HG02678 (cell line): ENCODE data around the gene PYROXD2.

Experiments used
- ATAC-seq: cut with Tn5 transposase; IDR thresholded peaks from one replicate; pipeline ENCODE4 v1.9.1; 2021; ENCODE audit warnings: mild to moderate bottlenecking, moderate library complexity; ENCODE audit not compliant: unreplicated experiment

The PYROXD2 gene

DNA sequence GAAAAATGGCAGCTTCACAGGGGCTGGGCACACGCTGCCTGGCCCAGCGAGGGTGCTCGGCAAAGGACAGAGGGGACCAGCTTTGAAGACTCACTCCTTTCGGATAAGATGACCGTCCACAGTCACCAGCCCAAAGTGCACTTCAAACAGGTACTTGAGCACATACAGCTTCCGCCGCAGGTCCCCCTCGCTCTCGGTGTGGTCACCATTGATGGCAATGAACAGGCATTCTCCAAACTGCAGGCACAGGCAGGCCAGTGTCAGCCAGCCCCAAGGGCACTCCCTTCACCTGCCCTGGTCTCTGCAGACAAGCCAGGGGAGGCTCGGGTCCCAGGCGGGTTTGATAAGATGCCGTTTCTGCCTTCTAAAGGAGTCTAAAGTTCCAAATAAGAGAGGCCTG is 20.2 kb upstream of the PYROXD2 start:
- no peak for ATAC-seq

- no peak for ATAC-seq
Measured at GRCh38 chr10:98433881-98434732, 19.1 kb upstream of the PYROXD2 start.

DNA sequence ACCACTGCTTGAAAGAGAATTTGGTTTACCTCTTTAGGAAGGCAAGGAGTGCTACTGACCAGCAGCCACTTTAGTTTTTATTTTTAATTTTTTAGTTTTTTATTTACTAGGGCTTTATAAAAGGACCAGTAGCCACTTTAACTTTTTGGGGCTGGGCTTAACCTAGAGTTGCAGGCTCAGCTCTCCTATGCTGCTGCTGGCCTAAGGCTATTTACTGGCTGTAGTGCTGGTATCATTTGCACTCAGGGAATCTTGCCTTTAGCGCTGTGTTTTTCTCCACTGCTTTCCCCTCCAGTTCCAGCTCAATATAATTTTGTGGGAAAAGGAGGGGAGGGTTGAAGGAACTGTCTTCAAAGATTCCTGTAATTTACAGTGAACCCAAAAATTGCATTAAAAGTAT is 18.4 kb upstream of the PYROXD2 start:
- no peak for ATAC-seq

DNA sequence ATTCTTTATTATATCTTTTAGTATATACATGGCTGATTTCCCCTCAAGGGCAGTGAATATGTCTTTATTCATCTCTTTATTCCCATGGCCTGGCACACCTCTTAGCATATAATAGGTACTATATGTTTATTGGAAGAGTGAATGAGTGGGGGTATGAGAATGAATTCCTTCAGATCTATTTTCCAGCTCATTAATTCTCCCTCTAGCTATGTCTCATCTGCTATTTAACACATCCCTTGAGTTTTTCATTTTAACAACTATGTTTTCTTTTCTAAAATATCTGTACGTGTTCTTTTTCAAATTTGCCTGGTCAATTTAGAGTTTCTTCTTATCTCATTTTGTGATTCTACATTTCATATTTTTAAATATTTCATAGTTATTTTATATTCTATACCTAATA is 17.3 kb upstream of the PYROXD2 start:
- no peak for ATAC-seq

- no peak for ATAC-seq
Measured at GRCh38 chr10:98431016-98431415, 16.0 kb upstream of the PYROXD2 start.

DNA sequence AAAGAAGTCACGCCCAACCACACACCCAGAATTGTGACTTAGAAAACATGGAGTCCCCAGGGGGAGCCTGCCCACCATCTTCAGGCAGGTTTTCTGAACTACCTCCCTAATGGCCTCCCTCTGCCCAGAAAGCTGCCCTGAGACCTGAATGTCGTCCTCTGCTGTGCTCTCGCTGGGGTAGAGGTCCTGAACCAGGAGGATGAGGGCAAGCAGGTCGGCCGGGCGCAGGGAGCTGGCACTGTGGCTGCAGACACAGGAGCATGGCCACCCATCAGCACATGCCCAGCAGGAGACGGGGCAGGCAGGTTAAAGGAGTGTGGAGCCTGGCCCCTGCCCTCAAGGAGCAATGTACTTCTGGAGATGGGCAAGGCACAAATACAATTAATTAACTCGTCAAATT is 15.4 kb upstream of the PYROXD2 start:
- ATAC-seq, result no peak

DNA sequence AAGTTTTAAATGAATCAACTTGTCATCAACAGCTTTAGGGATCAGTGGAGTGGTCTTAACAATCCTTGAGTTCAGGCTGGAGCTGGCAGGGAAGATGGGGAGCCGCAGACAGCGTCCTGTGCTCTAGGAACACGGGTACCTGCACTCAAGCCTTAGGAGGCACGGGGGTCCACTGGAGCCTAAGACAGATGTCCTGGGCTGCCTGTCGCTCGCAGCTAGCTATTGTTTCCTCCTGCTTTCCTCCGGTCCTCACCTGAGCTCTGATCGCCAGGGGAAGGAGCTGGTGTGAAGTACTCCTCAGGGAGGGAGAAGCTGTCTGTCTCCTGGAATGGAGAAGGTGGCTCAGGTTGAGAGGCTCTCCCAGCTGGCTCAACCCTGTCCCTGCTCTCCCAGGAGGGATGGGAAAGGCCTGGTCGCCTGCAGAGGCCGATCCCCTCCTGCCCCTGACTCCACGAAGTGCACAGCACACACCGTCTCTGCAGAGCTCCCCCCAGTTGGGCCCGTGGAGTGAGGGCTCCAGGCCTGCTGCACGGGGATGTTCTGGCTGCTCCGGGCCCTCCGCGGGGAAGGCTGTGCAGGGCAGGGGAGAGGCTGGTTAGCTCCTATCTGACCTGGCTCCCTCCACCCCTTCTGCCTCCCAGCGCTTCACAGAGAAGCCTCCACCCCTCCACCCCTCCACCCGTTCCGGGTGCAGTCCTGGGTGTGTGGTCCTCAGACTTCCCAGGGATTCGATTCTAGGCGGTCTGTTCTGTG is 14.5 kb upstream of the PYROXD2 start:
- no peak for ATAC-seq

DNA sequence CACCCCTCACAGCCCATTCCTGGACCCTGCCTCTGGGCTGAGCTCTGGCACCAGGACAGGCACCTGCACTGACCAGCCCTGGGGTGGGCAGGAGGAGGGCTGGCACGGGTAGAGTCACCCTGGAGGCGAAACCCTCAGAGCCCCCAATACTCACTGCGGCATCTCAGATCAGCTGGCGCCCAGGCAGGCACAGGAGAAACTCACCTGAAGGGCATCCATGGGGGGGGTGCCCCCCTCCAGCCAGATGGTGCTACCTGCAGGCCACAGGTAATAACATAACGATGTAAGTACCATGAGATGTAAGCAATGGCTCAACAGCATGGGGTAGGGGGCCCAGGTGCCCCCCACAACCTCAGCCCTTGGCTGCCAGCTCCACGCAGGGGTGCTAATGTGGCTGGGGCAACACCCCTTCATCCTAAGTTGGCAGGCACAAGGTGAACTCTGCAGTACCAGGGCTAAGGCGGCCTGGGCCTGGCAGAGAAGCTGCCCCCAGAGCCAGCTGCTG is 12.1 kb upstream of the PYROXD2 start:
- ATAC-seq, result no peak

- peak; percentile 81 for ATAC-seq
Measured at GRCh38 chr10:98425511-98426352, 10.8 kb upstream of the PYROXD2 start.

GRCh38 chr10:98424295-98425254 is 9.6 kb upstream of the PYROXD2 start:
- no peak for ATAC-seq

- no peak for ATAC-seq
Measured at GRCh38 chr10:98423691-98424120, 8.7 kb upstream of the PYROXD2 start.

GRCh38 chr10:98422182-98422581 is 7.2 kb upstream of the PYROXD2 start:
- no peak for ATAC-seq

GRCh38 chr10:98420786-98421185 is 5.8 kb upstream of the PYROXD2 start:
- ATAC-seq, result no peak

DNA sequence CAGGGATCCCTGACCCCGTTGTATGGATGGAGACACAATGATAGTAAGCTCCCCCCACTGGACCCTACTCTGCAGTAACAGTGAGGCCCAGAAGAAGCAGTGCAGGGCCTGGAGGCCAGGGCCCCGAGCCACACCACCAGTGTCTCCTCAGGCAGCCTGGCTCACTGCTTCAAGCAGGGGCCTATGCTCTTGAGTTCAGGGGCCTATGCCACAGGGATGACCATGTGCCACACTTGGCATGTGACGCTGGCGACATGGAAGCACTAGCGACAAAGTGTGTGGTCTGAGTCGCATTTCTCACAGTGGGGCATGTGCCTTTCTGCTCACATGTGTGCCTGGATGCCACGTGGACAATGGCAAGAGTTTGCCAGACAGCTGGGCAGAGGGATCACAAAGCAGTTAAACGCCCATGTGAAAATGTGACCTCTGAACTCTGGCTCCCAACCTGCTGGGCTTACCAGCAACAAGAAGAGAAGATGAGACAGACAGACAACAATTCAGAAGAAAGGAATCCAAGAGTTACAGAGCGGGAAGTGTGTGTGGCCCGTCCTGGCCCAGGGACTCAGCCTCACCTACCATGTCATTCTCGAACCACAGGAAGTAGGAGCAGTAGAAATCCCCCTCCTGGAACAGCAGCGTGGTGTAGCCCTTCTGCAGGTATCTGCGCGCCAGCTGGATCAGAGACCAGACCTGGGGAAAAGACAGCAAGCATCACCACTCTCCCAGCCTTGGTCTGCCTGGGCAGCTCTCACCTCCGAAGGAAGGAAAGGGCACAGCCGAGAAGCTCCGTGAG is 4.7 kb upstream of the PYROXD2 start:
- ATAC-seq, result no peak

DNA sequence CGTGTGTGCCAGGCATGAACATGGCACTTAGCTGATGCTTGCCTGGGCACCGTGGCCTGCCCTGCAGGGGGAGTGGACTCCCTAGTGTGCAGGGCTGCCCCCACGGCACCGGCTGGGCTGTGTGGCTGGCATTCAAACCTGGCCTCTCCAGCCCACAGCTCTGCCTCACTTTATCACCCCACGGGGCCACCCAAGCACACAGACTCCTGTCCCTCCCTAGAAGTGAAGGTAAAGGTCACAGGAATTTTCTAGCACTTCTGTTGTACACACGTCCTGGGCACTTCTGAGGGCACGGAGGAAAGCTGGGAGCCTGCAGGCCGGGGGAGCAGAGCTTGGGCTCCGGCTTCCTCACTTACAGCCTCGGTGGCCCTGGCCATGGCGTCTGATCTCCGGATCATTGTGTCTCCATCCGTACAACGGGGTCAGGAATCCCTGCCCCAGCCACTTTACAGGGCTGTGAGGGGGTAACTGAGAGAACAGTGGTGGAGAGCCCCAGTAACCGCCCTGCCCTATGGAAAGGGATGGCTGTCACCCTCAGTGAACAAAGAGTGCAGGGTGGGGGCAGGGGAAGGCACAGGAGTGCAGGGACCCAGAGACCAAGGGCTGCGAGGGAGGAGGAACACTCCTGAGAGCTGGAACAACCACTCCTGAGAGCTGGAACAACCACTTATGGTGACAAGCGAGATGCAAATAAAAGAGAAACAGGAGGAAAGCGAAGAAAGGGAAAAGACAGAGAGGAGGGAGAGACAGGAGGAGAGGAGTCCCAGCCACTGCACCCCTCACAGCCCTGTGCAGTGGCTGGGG is 3.9 kb upstream of the PYROXD2 start:
- ATAC-seq, result no peak

- no peak for ATAC-seq
Measured at GRCh38 chr10:98417973-98418664, 3.1 kb upstream of the PYROXD2 start.

GRCh38 chr10:98417481-98417959 is 2.5 kb upstream of the PYROXD2 start:
- no peak for ATAC-seq
